Activated CD4-positive, alpha-beta T cell treated with anti-CD3 and anti-CD28 coated beads for 48 hours (primary cell): ENCODE data around the gene LYZL4.

ENCODE experiments used
- DNase-seq: peaks from one replicate; pipeline ENCODE4 v3.0.0-alpha.2; 2020

The LYZL4 gene

GRCh38 chr3:42410370-42411131 lies at the start of gene LYZL4:
LYZL4 (minus strand) TSS chr3:42410610; CDS start chr3:42407251, 3,359 bp downstream.
- DNase-seq = no peak

GRCh38 chr3:42459151-42459550 lies 48.7 kb upstream of the LYZL4 start:
- DNase-seq = no peak

GRCh38 chr3:42456211-42456610 lies 45.8 kb upstream of the LYZL4 start:
- no peak for DNase-seq

- no peak for DNase-seq
Observed at GRCh38 chr3:42451546-42452230, 41.3 kb upstream of the LYZL4 start.

GRCh38 chr3:42451116-42451515 lies 40.7 kb upstream of the LYZL4 start:
- no peak for DNase-seq

GRCh38 chr3:42450567-42450966 lies 40.2 kb upstream of the LYZL4 start:
- DNase-seq = no peak

- no peak for DNase-seq
Observed at GRCh38 chr3:42447481-42447880, 37.1 kb upstream of the LYZL4 start.

- DNase-seq = no peak
Observed at GRCh38 chr3:42446111-42447050, 36.0 kb upstream of the LYZL4 start.

- DNase-seq = peak; percentile 88
Observed at GRCh38 chr3:42443819-42444436, 33.5 kb upstream of the LYZL4 start.

GRCh38 chr3:42443292-42443691 lies 32.9 kb upstream of the LYZL4 start:
- no peak for DNase-seq

- no peak for DNase-seq
Observed at GRCh38 chr3:42442640-42443039, 32.2 kb upstream of the LYZL4 start.

- DNase-seq = no peak
Observed at GRCh38 chr3:42441791-42442190, 31.4 kb upstream of the LYZL4 start.

- DNase-seq = no peak
Observed at GRCh38 chr3:42440924-42441323, 30.5 kb upstream of the LYZL4 start.

- DNase-seq = no peak
Observed at GRCh38 chr3:42439261-42440115, 29.1 kb upstream of the LYZL4 start.

- DNase-seq = no peak
Observed at GRCh38 chr3:42438758-42439157, 28.3 kb upstream of the LYZL4 start.

- DNase-seq = no peak
Observed at GRCh38 chr3:42438193-42438592, 27.8 kb upstream of the LYZL4 start.

GRCh38 chr3:42434777-42435380 lies 24.5 kb upstream of the LYZL4 start:
- DNase-seq = no peak

GRCh38 chr3:42432485-42432884 lies 22.1 kb upstream of the LYZL4 start:
- DNase-seq = no peak

GRCh38 chr3:42430781-42431532 lies 20.5 kb upstream of the LYZL4 start:
- no peak for DNase-seq

- DNase-seq = no peak
Observed at GRCh38 chr3:42428830-42429229, 18.4 kb upstream of the LYZL4 start.
